HCT116 (cell line): ENCODE data around the gene ATP10B. TPM values are rescaled to one million over a fixed set of nuclear protein-coding genes. Genes with fewer than 3 reads are reported as not detected.

ENCODE experiments used
- ATAC-seq: fragments of 200-7000 bp; cut with Tn5 transposase; 2 replicates; pipeline ENCODE4 v1.9.1; 2020; ENCODE audit warnings: mild to moderate bottlenecking, moderate library complexity
- BruUV-seq: library from RNA; stranded (reverse); fragments of 400-500 nt; replicated peaks from 2 replicates; lab custom pipeline; 2021; lab: Mats Ljungman, UMichigan
- CTCF ChIA-PET: fragments of 300-600 bp; sonication (Branson Sonifier 250); formaldehyde crosslinking; loops from one replicate; lab custom pipeline; 2021; ENCODE audit warnings: antibody characterized with exemption; lab: Charles Lee
- POLR2A ChIA-PET: fragments of 300-600, 350-600 bp; sonication (Branson Sonifier 250); formaldehyde crosslinking; loops from one replicate; lab custom pipeline; 2021; ENCODE audit warnings: antibody characterized with exemption; lab: Charles Lee
- RAD21 ChIA-PET, 2 experiments: fragments of 300-600 bp; sonication (Branson Sonifier 250); formaldehyde crosslinking; loops; one replicate each; lab custom pipeline; 2023; ENCODE audit warnings: low total read pairs in 2 of 2; ENCODE audit not compliant: uncharacterized antibody in 2 of 2, unreplicated experiment in 2 of 2, low non-redundant PET in 1 of 2; lab: Charles Lee
- DNase-seq: peaks from one replicate; pipeline ENCODE4 v3.0.0-alpha.2; 2010; ENCODE audit warnings: low read depth, low spot score
- H2AFZ ChIP-seq: fragments of 200-600 bp; shearing (Covaris generic), sonication (generic); 2 replicates; pipeline ENCODE4 v1.6.1; 2017; ENCODE audit warnings: low read depth, mixed run types, mixed read lengths, antibody characterized with exemption, low read length; ENCODE audit not compliant: poor library complexity, severe bottlenecking
- H3K27ac ChIP-seq: 2 replicates; pipeline ENCODE4 v1.5.1; 2012; ENCODE audit warnings: low read depth, low read length
- H3K27me3 ChIP-seq: fragments of 200-600 bp; sonication (generic); 2 replicates; pipeline ENCODE4 v1.6.1; 2016; ENCODE audit warnings: mixed run types, low read length, mixed read lengths; ENCODE audit not compliant: insufficient read depth
- H3K36me3 ChIP-seq, 2 experiments: fragments of 200-500 bp in 1 of 2; fragments of 200-600 bp in 1 of 2; sonication (Bioruptor generic) in 1 of 2; sonication (generic) in 1 of 2; 2 replicates each; pipeline versions ENCODE4 v1.5.1 to v1.6.1; 2014 to 2016; ENCODE audit warnings: low read length in 2 of 2, inconsistent platforms in 1 of 2, mixed read lengths in 1 of 2, mixed run types in 1 of 2; ENCODE audit not compliant: insufficient read depth in 2 of 2, control insufficient read depth in 1 of 2
- H3K4me1 ChIP-seq, 2 experiments: fragments of 200-600 bp in 1 of 2; sonication (generic) in 1 of 2; 2 replicates each; pipeline versions ENCODE4 v1.5.1 to v1.6.1; 2012 to 2017; ENCODE audit warnings: low read length in 2 of 2, inconsistent platforms in 1 of 2, mild to moderate bottlenecking in 1 of 2, mixed read lengths in 1 of 2, mixed run types in 1 of 2, moderate library complexity in 1 of 2; ENCODE audit not compliant: insufficient read depth in 2 of 2, control insufficient read depth in 1 of 2
- H3K4me2 ChIP-seq: fragments of 200-600 bp; sonication (generic); 2 replicates; pipeline ENCODE4 v1.6.1; 2017; ENCODE audit warnings: mixed run types, low read length, mixed read lengths
- H3K4me3 ChIP-seq, 2 experiments: fragments of 200-600 bp in 1 of 2; sonication (generic) in 1 of 2; replicated peaks in 1 of 2; 2 replicates each; pipeline ENCODE4 v1.5.1; 2011 to 2016; ENCODE audit warnings: low read length in 2 of 2, control low read depth in 1 of 2, low read depth in 1 of 2, mild to moderate bottlenecking in 1 of 2, mixed read lengths in 1 of 2, mixed run types in 1 of 2
- H3K79me2 ChIP-seq: fragments of 200-600 bp; sonication (generic); 2 replicates; pipeline ENCODE4 v1.6.1; 2017; ENCODE audit warnings: mild to moderate bottlenecking, mixed run types, low read length, moderate library complexity, mixed read lengths; ENCODE audit not compliant: insufficient read depth
- H3K9ac ChIP-seq: fragments of 200-600 bp; sonication (generic); 2 replicates; pipeline ENCODE4 v1.6.1; 2016; ENCODE audit warnings: low read length, mixed read lengths
- H3K9me2 ChIP-seq: fragments of 200-600 bp; sonication (generic), shearing (Covaris generic); 2 replicates; pipeline ENCODE4 v1.6.1; 2017; ENCODE audit warnings: mixed run types, mild to moderate bottlenecking, moderate library complexity; ENCODE audit not compliant: insufficient read depth
- H3K9me3 ChIP-seq, 2 experiments: fragments of 200-500 bp in 1 of 2; fragments of 200-600 bp in 1 of 2; sonication (Bioruptor generic) in 1 of 2; sonication (generic) in 1 of 2; 2 replicates each; pipeline ENCODE4 v1.6.1; 2014 to 2017; ENCODE audit warnings: low read length in 2 of 2, mixed read lengths in 2 of 2, inconsistent platforms in 1 of 2, low read depth in 1 of 2, mild to moderate bottlenecking in 1 of 2, mixed run types in 1 of 2, moderate library complexity in 1 of 2; ENCODE audit not compliant: control insufficient read depth in 1 of 2, insufficient read depth in 1 of 2
- H4K20me1 ChIP-seq: fragments of 200-600 bp; sonication (generic), shearing (Covaris generic); 2 replicates; pipeline ENCODE4 v1.6.1; 2017; ENCODE audit warnings: mixed run types, mild to moderate bottlenecking, moderate library complexity; ENCODE audit not compliant: insufficient read depth
- CEBPB ChIP-seq: IDR thresholded peaks from 2 replicates; pipeline ENCODE4 v1.6.1; 2012; ENCODE audit warnings: low read depth
- EGR1 ChIP-seq: IDR thresholded peaks from 2 replicates; pipeline ENCODE4 v1.6.1; 2012; ENCODE audit warnings: low read depth
- EZH2 ChIP-seq: fragments of 200-600 bp; sonication (generic); IDR thresholded peaks from 2 replicates; pipeline ENCODE4 v1.6.1; 2017; ENCODE audit warnings: antibody characterized with exemption, mixed run types
- FOSL1 ChIP-seq: IDR thresholded peaks from 2 replicates; pipeline ENCODE4 v1.6.1; 2012; ENCODE audit warnings: low read depth
- MAX ChIP-seq: IDR thresholded peaks from 2 replicates; pipeline ENCODE4 v1.6.1; 2012
- RAD21 ChIP-seq: IDR thresholded peaks from 2 replicates; pipeline ENCODE4 v1.6.1; 2012; ENCODE audit warnings: low read depth, mild to moderate bottlenecking
- SIN3A ChIP-seq: IDR thresholded peaks from 2 replicates; pipeline ENCODE4 v1.6.1; 2012; ENCODE audit warnings: low read depth
- SRF ChIP-seq: IDR thresholded peaks from 2 replicates; pipeline ENCODE4 v1.6.1; 2012; ENCODE audit warnings: low read depth
- TCF7L2 ChIP-seq: IDR thresholded peaks from 2 replicates; pipeline ENCODE4 v1.7.0; 2011; ENCODE audit warnings: borderline replicate concordance, inconsistent platforms; ENCODE audit not compliant: insufficient read depth, insufficient read length; ENCODE audit errors: extremely low read depth
- YY1 ChIP-seq: IDR thresholded peaks from 2 replicates; pipeline ENCODE4 v1.6.1; 2011; ENCODE audit warnings: low read length, low read depth, moderate library complexity, mild to moderate bottlenecking; ENCODE audit not compliant: insufficient replicate concordance; ENCODE audit errors: extremely low read depth
- ZBTB33 ChIP-seq: IDR thresholded peaks from 2 replicates; pipeline ENCODE4 v1.6.1; 2011; ENCODE audit warnings: mild to moderate bottlenecking, low read length, moderate library complexity; ENCODE audit not compliant: insufficient replicate concordance; ENCODE audit errors: extremely low read depth
- ZFX ChIP-seq: fragments of 450-650 bp; IDR thresholded peaks from 2 replicates; pipeline ENCODE4 v1.6.1; 2017
- ZNF274 ChIP-seq: fragments of 200-500 bp; sonication (Bioruptor generic); IDR thresholded peaks from 2 replicates; pipeline ENCODE4 v1.6.1; 2014; ENCODE audit warnings: mild to moderate bottlenecking, low read depth, low read length, inconsistent platforms
- intact Hi-C: fragments of 100-400 bp; cut with micrococcal nuclease; formaldehyde crosslinking; loops from 2 replicates; pipeline ENCODE4 v1.10.0; 2022
- total RNA-seq: library from RNA; stranded (reverse); gene quantifications from one replicate; pipeline ENCODE4 v1.2.1, GENCODE V29; 2021; ENCODE audit not compliant: unreplicated experiment

Gene ATP10B
- total RNA-seq, 1 experiment from 2014 or later = 0.07 TPM

GRCh38 chr5:160802592-160802991 lies 49.4 kb downstream of the ATP10B start:
- no peak for DNase-seq
- H3K4me3 ChIP-seq = no peak overlapping the region
- no peak overlapping the region for H3K9ac ChIP-seq
- no peak overlapping the region for H3K4me2 ChIP-seq
- CTCF ChIA-PET = no interaction called here
- H3K9me3 ChIP-seq = no peaks in the 10 kb centered on the region; a peak in 1 of 4 replicates
- TF ChIP-seq TCF7L2 (no peak), CEBPB (no peak), EGR1 (no peak), MAX (no peak), SRF (no peak), YY1 (no peak), ZFX (no peak), ZNF274 (no peak), FOSL1 (no peak), EZH2 (no peak), SIN3A (no peak), ZBTB33 (no peak), RAD21 (no peak)
- TF ChIP-seq, all 23 proteins: peak for 0
- Histone ChIP-seq H3K79me2 (no peaks in the 10 kb centered on the region), H3K9me2 (no peaks in the 10 kb centered on the region), H3K27me3 (no peaks in the 10 kb centered on the region), H3K36me3 (no peaks in the 10 kb centered on the region), H2AFZ (no peak overlapping the region), H4K20me1 (no peaks in the 10 kb centered on the region), H3K27ac (no peak overlapping the region), H3K4me1 (no peaks in the 10 kb centered on the region)
- no peak for ATAC-seq
- RAD21 ChIA-PET = no interaction called here
- intact Hi-C loops = no loop called here
- POLR2A ChIA-PET = no interaction called here
- BruUV-seq = no TSS peak
